Fibroblast of lung (primary cell): ENCODE results near the gene METAP2. TPM values are rescaled to one million over a fixed set of nuclear protein-coding genes. Genes with fewer than 3 reads are reported as not detected.

Experiments used
- DNase-seq, 2 donors: peaks; one replicate each; pipeline versions ENCODE4 v3.0.0 to v3.0.0-alpha.2; 2010; ENCODE audit warnings: low read depth in 2 of 2
- H2AFZ ChIP-seq: 2 replicates; pipeline ENCODE4 v1.5.1; 2012; ENCODE audit warnings: low read length, control low read depth, inconsistent platforms
- H3K27ac ChIP-seq: 2 replicates; pipeline ENCODE4 v1.5.1; 2011; ENCODE audit warnings: low read length, control low read depth; ENCODE audit not compliant: insufficient read depth
- H3K27me3 ChIP-seq: 2 replicates; pipeline ENCODE4 v1.5.1; 2011; ENCODE audit warnings: mild to moderate bottlenecking, low read length; ENCODE audit not compliant: control insufficient read depth, insufficient read depth
- H3K36me3 ChIP-seq: 2 replicates; pipeline ENCODE4 v1.5.1; 2011; ENCODE audit warnings: low read length; ENCODE audit not compliant: control insufficient read depth, insufficient read depth
- H3K4me1 ChIP-seq: 2 replicates; pipeline ENCODE4 v1.5.1; 2011; ENCODE audit warnings: low read length; ENCODE audit not compliant: control insufficient read depth, insufficient read depth; ENCODE audit errors: extremely low read depth
- H3K4me2 ChIP-seq: 2 replicates; pipeline ENCODE4 v1.5.1; 2011; ENCODE audit warnings: low read length, control low read depth; ENCODE audit not compliant: insufficient read depth; ENCODE audit errors: extremely low read depth
- H3K4me3 ChIP-seq, 4 experiments: fragments of 200-600 bp in 1 of 4; sonication (generic) in 1 of 4; replicated peaks in 1 of 4; 2 replicates each; pipeline ENCODE4 v1.5.1; 2011 to 2016; ENCODE audit warnings: low read length in 4 of 4, low read depth in 3 of 4, mild to moderate bottlenecking in 3 of 4, control low read depth in 2 of 4, inconsistent platforms in 1 of 4, mixed read lengths in 1 of 4; ENCODE audit not compliant: insufficient read depth in 1 of 4; ENCODE audit errors: control extremely low read depth in 1 of 4
- H3K79me2 ChIP-seq: 2 replicates; pipeline ENCODE4 v1.5.1; 2012; ENCODE audit warnings: mild to moderate bottlenecking, low read length, inconsistent platforms; ENCODE audit not compliant: control insufficient read depth, insufficient read depth
- H3K9ac ChIP-seq: 2 replicates; pipeline ENCODE4 v1.5.1; 2011; ENCODE audit warnings: mild to moderate bottlenecking, low read length, control low read depth; ENCODE audit not compliant: insufficient read depth
- H3K9me3 ChIP-seq: 2 replicates; pipeline ENCODE4 v1.5.1; 2012; ENCODE audit warnings: low read depth, low read length; ENCODE audit not compliant: control insufficient read depth, insufficient read depth
- H4K20me1 ChIP-seq: 2 replicates; pipeline ENCODE4 v1.5.1; 2011; ENCODE audit warnings: low read length; ENCODE audit not compliant: control insufficient read depth, insufficient read depth; ENCODE audit errors: extremely low read depth
- EZH2 ChIP-seq: IDR thresholded peaks from 2 replicates; pipeline ENCODE4 v1.5.1; 2012; ENCODE audit warnings: low read length, control low read depth, mild to moderate bottlenecking; ENCODE audit errors: missing control alignments
- polyA plus RNA-seq, 2 donors: library from polyadenylated mRNA; depleted of rRNA in 1 of 2; stranded (reverse) in 1 of 2; unstranded in 1 of 2; fragments of >200 nt; gene quantifications; 2 replicates each; pipeline ENCODE4 v1.2.1, GENCODE V29; 2011 to 2012; ENCODE audit warnings: missing spikeins in 1 of 2
- total RNA-seq: library from RNA; depleted of rRNA; stranded (reverse); fragments of >200 nt; gene quantifications from 2 replicates; pipeline ENCODE4 v1.2.1, GENCODE V29; 2014
- TF ChIP-seq, protein P1 (sequence below), 2 donors: IDR thresholded peaks in 1 of 2; conservative IDR thresholded peaks in 1 of 2; 1 replicate in 1 of 2; 2 replicates in 1 of 2; pipeline ENCODE4 v1.5.1; 2011 to 2012; ENCODE audit warnings: low read length in 2 of 2, control low read depth in 1 of 2, inconsistent platforms in 1 of 2, low read depth in 1 of 2, mild to moderate bottlenecking in 1 of 2

METAP2 gene
- total and polyA plus RNA-seq, 2 donors (not counting 1 experiment from before 2014, with no cell fraction given): 78.9 to 113 TPM

DNA sequence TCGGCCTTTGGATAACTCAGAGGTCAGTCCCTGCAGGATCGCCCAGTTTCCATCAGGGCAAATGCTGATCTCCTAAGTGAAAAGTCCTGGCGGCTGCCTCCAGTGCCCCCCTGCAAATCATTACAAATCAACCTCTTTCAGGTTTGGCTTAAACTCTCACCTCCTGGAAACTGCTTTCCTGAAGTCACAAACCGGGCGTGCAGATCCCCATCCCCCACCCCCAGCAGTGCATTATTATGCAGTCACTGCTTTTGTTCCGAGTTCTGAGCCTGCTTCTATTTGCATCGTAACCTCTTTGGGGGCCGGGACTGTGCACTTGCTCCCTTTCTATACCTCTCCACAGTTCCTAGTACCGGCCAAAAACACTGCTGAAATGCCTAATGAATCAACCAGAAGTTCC is 77.4 kb downstream of the METAP2 start, which contains the start of gene USP44:
TSS of gene USP44 (minus strand) at position 172 of the 400 bp plus-strand sequence. CDS start 17,220 bp downstream, outside the sequence.
- no peak for DNase-seq
- H4K20me1 ChIP-seq: no peaks in the 10 kb centered on the region
- H3K79me2 ChIP-seq: peaks cover 2% of the 10 kb centered on the region
- no peak within 1 kb of the TSS for H3K4me3 ChIP-seq
- H3K9ac ChIP-seq: no peak within 1 kb of the TSS
- H2AFZ ChIP-seq: no peak within 1 kb of the TSS
- peaks cover 8% of the 10 kb centered on the region for H3K27me3 ChIP-seq
- no peak for TF ChIP-seq EZH2
- TF ChIP-seq, protein P1, sequence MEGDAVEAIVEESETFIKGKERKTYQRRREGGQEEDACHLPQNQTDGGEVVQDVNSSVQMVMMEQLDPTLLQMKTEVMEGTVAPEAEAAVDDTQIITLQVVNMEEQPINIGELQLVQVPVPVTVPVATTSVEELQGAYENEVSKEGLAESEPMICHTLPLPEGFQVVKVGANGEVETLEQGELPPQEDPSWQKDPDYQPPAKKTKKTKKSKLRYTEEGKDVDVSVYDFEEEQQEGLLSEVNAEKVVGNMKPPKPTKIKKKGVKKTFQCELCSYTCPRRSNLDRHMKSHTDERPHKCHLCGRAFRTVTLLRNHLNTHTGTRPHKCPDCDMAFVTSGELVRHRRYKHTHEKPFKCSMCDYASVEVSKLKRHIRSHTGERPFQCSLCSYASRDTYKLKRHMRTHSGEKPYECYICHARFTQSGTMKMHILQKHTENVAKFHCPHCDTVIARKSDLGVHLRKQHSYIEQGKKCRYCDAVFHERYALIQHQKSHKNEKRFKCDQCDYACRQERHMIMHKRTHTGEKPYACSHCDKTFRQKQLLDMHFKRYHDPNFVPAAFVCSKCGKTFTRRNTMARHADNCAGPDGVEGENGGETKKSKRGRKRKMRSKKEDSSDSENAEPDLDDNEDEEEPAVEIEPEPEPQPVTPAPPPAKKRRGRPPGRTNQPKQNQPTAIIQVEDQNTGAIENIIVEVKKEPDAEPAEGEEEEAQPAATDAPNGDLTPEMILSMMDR (conservative IDR thresholded peaks at IDR 0.05 in 1 of 2, IDR thresholded peaks at IDR 0.05 in 1 of 2; ENCODE audit: low read depth in 1 of 2, low read length in 2 of 2): no peak
- H3K27ac ChIP-seq: no peak within 1 kb of the TSS
- no peaks in the 10 kb centered on the region for H3K9me3 ChIP-seq
- no peak within 1 kb of the TSS for H3K4me2 ChIP-seq
- H3K36me3 ChIP-seq: no peaks in the 10 kb centered on the region
- no peaks in the 10 kb centered on the region for H3K4me1 ChIP-seq

DNA sequence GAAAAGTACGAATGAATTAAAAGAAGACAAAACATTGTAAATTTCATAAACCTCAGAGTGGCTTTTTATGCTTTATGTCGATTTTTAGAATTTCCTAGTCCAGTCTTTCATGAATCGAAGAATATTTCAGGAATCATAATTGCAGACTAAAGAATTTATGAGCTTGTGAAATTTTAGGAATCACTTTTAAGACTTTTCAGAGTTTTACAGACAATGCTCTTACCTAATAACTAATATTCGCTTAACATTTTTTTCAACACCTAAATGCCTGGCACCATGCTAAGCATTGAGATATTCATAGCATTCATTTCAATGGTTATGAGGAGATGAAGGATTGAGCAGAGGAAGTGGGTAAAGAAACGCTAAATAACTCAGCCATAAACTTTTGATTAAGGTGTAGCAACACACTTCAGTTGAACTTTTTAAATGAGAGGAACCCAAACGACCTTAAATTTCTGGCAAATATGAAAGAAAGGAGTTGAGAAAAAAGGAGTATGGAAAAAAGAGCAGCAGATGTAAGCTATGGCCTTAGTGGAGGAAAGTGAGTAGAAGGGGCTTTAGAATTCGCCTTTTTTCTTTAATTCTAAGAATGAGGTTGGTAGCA is 78.1 kb downstream of the METAP2 start:
- no peak overlapping the region for H3K9ac ChIP-seq

DNA sequence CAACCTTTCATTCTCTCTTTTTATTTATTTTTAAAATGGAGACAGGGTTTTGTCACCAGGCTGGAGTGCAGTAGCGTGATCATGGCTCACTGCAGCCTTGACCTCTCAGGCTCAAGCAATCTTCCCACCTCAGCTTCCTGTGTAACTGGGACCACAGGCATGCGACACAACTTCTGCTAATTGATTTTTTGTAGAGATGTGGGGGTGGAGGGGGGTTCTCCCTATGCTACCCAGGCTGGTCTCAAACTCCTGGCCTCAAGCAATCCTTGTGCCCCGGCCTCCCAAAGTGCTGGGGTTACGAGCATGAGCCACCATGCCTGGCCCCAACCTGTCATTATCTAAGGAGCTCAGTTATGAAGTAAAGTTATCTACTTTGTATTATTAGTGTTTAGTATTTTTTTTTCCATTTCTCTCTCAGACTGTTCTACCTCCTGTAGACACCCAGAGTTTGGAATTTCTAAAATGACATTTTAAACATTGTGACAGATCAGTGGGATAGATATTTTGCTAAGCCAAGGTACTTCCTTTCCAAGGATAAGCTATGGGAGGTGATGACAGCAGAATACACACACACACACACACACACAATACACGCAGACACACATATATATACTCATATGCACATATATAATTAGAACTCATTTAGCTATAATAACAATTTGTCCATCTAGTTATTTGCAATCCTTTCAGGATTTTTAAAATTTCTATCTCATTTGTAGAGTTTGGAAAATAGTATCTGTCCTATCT is 79.4 kb downstream of the METAP2 start:
- H3K36me3 ChIP-seq: no peaks in the 10 kb centered on the region
- H3K79me2 ChIP-seq: no peaks in the 10 kb centered on the region
- H3K27ac ChIP-seq: no peak overlapping the region
- H3K9me3 ChIP-seq: no peaks in the 10 kb centered on the region
- TF ChIP-seq, protein P1 (conservative IDR thresholded peaks at IDR 0.05 in 1 of 2, IDR thresholded peaks at IDR 0.05 in 1 of 2; ENCODE audit: low read depth in 1 of 2, low read length in 2 of 2): no peak
- H3K9ac ChIP-seq: no peak overlapping the region
- H3K4me2 ChIP-seq: no peak overlapping the region
- H4K20me1 ChIP-seq: no peaks in the 10 kb centered on the region
- peaks cover 8% of the 10 kb centered on the region for H3K27me3 ChIP-seq
- DNase-seq: no peak
- H2AFZ ChIP-seq: no peak overlapping the region
- no peak overlapping the region for H3K4me3 ChIP-seq
- H3K4me1 ChIP-seq: no peaks in the 10 kb centered on the region

More for the DNA sequence above, 78.1 kb downstream of the METAP2 start:
- Histone ChIP-seq H3K27ac (no peak overlapping the region), H3K9me3 (no peaks in the 10 kb centered on the region), H3K79me2 (no peaks in the 10 kb centered on the region), H3K4me1 (no peaks in the 10 kb centered on the region), H2AFZ (no peak overlapping the region), H4K20me1 (no peaks in the 10 kb centered on the region), H3K36me3 (no peaks in the 10 kb centered on the region), H3K4me3 (no peak overlapping the region), H3K4me2 (no peak overlapping the region), H3K27me3 (peaks cover 8% of the 10 kb centered on the region)
- no peak for DNase-seq
- TF ChIP-seq, protein P1 (conservative IDR thresholded peaks at IDR 0.05 in 1 of 2, IDR thresholded peaks at IDR 0.05 in 1 of 2; ENCODE audit: low read depth in 1 of 2, low read length in 2 of 2): no peak
- TF ChIP-seq EZH2: no peak
